IPS DF 19.7 (cell line): Measurements from ENCODE around the gene SMAD9.

Source experiments
- DNase-seq: peaks from one replicate; pipeline ENCODE4 v3.0.0-alpha.2; 2013; ENCODE audit warnings: low read depth, low spot score

Gene SMAD9

GRCh38 chr13:36919833-36920615, at the start of gene SMAD9:
Gene SMAD9 (minus strand): TSS chr13:36920238. CDS start chr13:36879689, 40,549 bp downstream.
- DNase-seq, result no peak

DNA sequence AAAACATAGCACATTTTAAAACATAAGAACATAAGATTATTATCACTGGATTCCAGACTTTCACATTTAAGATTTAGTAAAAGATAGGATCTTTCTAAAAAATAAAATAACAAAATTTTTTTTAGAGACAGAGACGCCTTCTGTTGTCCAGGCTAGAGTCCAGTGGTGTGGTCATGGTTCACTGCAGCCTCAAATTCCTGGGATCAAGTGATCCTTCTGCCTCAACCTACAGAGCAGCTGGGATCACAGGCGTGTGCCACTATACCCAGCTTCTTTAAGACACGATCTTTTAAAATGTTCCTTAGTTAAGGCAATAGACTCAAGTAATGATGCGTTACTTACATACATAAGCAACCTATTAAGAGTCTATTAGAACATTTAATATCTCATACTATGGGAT, 46.4 kb upstream of the SMAD9 start:
- no peak for DNase-seq

DNA sequence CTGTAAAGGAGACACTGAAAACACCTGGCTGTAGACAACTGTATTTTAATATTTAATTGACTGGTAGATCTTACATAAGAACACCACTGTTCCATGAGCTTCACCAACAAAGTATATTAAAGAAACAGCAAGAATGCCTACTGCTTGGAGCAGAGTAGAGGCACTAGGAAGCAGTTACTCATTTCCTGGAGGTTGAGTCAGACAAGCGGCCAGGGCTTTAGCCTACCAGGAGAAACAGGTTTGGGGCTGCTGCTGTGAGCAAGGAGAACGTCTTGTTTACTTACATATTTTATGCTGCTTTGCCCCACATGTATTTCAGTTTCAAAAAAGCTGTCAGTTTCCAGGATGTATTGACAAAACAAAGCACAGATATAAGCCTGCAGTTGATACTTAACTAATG, 45.7 kb upstream of the SMAD9 start:
- DNase-seq, result no peak

- no peak for DNase-seq
These were observed 39.5 kb upstream of the SMAD9 start for GRCh38 chr13:36959456-36960116.

GRCh38 chr13:36954542-36954941, 34.5 kb upstream of the SMAD9 start:
- no peak for DNase-seq

GRCh38 chr13:36950920-36951319, 30.9 kb upstream of the SMAD9 start:
- no peak for DNase-seq

DNA sequence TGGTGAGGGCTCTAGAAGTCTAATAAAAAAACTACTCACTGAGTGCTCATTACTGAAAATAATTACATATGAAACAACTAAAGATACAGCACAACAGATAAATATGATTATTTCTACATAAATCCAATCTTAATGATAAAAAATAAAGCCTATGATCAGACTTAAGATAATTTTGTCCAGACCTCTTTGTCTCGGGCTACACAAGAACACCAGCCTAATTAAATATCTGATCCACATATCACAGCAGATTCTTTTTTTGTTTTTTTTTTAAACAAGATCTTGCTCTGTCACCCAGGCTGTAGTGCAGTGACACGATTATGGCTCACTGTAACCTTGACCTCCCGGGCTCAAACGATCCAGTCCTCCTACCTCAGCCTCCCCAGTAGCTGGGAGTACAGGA, 30.3 kb upstream of the SMAD9 start:
- no peak for DNase-seq

DNA sequence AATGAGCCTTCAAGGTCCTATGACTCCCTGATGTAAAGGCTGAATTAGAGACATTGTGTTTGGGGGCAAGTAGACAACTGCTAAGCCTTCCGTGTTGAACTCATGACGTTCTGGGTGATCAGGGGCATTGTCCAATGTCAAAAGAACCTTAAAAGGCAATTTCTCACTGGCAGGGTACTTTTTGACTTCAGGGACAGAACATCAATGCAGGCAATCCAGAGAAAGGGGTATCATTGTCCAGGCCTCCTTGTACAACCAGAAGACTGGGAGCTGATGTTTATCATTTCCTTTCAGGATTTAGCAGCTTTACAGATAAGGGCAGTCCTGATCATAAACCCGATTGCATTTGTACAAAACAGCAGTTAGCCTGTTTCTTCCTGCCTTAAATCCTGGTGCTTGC, 25.0 kb upstream of the SMAD9 start:
- no peak for DNase-seq

DNA sequence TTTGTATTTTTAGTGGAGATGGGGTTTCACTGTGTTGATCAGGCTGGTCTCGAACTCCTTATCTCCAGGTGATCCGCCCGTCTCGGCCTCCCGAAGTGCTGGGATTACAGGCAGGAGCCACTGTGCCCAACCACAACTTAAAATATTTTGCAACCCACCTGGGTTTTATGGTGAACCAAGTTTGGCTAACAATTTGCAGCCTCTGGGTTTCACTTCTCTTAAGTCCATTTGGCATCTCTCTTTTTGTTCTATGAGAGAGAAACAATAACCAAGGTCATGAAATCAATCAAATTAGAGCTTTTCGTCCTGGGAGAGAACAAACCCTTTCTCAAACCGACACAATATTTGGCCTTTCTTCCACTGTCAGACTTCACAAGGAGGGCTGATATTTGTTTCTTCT, 5.6 kb upstream of the SMAD9 start:
- no peak for DNase-seq

DNA sequence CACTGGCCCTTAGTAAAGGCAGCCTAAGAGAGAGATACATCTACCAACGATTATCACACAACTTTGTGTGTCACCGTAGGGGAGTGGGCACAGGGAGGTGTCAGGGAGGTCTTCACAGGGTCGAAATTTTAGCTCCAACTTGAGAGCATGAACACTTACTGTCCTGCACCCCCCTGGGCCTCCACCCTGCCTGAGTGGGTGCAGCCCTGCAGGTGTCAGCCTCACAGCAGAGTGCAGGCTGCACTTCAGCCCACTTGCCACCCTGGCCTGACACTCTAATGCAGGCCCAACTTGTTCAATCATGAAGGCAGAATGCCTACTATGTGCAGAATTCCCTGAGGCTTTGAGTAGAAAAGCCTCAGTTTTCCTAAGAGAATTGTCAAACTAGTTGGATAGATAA, 4.0 kb upstream of the SMAD9 start:
- no peak for DNase-seq

GRCh38 chr13:36921631-36922301, 1.7 kb upstream of the SMAD9 start:
- DNase-seq, result no peak

DNA sequence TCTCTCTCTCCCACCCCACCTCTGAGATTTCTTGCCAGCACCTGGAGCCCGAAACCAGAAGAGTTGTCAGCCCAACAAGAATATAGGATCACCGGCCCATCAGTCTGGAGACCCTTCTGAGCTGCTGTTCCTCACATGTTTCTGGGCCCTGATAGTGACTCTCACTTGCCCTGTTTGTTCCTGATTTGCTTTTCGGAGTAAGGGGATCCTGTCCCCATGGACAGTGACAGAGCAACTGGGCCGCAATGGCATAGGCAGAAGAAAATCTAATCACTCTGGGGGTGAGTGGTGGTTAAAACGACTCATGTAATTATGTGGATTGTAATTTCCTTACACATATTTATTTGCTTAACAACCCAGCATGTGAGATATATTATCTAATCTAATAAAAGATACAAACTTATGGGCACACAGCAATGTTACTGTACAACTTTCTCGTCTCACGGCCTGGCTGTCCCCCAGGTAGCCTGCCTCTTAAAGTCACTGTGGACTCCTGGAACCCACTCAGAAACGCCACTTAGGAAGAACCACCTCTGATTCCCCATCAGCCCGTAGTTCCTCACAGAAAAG, 663 bp upstream of the SMAD9 start:
- no peak for DNase-seq

- no peak for DNase-seq
These were observed 736 bp downstream of the SMAD9 start for GRCh38 chr13:36919171-36919832.

DNA sequence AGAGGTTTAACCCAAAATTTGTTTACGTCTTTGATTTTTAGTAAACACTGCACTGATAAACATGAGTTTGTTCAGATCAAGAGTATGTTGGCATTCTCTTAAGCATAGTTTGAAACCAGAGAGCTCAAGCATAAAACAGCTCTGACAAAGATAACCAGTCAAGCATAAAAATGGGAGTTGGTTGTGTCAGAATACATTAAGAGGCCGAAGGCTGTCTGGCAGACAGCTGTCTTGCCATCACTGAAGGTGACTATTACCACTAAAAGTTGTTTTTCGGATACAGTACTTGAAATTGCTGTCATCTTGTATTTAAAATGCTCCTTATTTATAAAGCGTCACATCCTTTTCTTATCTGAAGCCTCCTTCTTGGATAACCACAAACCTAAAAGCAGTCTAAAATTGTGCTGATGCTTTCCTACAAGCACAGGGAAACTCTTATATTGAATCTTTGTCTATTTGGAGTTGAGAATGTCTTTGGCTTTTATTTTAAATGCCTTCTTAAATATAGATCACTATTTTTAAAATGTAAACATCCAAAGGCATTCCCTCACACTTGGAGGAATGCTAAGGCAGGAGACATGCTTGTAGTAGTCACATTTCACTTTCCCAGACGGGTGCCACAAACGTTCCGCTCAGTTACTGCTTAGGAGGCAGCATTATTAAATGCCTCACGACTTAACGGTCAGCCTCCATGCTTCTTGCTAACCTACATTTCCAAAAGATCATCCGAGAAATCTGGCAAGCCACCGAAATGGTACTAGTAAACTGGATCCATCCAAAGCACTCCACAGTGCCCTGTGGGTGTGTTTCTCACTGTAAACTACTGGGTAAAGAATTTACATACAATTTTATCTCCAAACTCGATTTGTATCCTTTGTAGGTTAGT, 1.5 kb downstream of the SMAD9 start:
- no peak for DNase-seq

- no peak for DNase-seq
These were observed 2.7 kb downstream of the SMAD9 start for GRCh38 chr13:36917311-36917710.

DNA sequence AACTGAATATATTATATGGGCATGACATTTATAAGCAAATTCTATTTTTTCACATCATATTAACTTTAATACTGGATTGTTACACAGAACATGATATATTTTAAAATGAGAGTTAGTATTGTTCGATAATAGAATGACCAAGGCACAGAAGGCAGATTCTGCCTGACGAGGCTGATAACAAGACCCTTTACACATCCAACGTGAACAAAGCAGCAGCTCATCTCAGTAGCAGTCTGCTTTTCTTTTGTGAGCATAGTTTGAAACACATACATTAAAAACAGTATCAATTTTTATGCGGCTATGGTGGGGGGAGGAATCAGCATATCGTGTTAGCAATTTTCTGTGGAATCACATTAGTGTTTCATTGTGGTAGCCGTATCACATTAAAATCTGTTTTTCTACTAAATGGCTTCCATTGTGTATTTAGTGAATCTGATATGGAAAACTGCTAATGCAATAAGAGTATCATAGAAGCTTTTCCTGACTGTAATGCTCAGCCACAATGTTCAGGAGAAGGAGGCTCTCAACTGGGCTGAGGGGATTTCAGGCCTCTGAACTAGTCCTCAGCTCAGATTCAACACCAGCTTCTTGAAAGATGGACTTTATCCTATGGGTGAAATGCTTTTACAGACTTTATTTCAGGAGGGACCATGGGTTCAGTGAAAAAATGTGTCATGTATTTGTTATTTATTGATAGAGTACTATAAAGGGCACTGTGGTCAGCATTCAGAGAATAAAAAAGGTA, 4.0 kb downstream of the SMAD9 start:
- DNase-seq, result no peak

- no peak for DNase-seq
These were observed 4.9 kb downstream of the SMAD9 start for GRCh38 chr13:36915106-36915505.

DNA sequence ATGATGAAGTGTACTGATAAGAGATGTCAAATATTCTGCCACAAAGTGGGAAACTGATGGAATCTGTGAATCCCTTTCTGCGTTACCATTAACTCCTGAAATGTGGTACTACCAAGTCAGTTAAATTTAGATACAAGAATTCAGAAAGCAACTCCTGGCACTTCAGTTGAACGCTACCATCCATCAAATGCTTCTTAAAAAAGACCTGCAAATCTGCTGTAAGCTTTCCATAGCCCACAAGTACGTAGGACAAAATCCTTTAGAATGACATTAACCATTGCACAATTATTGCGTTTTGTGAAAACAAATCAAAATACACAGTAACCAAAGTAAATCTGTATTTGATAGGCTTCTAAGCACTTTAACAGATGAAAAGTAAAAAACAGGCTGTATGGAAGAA, 5.4 kb downstream of the SMAD9 start:
- no peak for DNase-seq

GRCh38 chr13:36913463-36913862, 6.6 kb downstream of the SMAD9 start:
- DNase-seq, result no peak

DNA sequence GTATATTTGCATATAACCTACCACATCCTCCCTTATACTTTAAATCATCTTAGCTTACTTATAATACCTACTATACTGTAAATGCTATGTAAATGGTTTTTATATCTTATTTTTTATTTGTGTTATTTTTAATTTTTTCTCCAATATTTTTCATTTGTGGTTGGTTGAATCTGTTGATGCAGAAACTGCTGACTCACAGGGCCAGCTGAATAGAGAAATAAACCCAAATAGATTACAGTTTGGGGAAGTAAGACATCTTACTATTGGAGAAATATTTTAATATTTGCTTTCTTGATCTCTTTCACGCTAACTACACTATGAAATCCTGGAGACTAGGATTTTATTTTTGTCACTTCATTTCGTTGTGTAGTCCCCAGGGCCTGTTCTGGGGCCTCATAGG, 7.1 kb downstream of the SMAD9 start:
- DNase-seq, result no peak
